Fibroblast of lung (primary cell): ENCODE measurements around the gene APC. TPM values are rescaled to one million over a fixed set of nuclear protein-coding genes. Genes with fewer than 3 reads are reported as not detected.

ENCODE experiments used
- DNase-seq, 2 donors: peaks; one replicate each; pipeline versions ENCODE4 v3.0.0 to v3.0.0-alpha.2; 2010; ENCODE audit warnings: low read depth in 2 of 2
- H2AFZ ChIP-seq: 2 replicates; pipeline ENCODE4 v1.5.1; 2012; ENCODE audit warnings: low read length, control low read depth, inconsistent platforms
- H3K27ac ChIP-seq: 2 replicates; pipeline ENCODE4 v1.5.1; 2011; ENCODE audit warnings: low read length, control low read depth; ENCODE audit not compliant: insufficient read depth
- H3K27me3 ChIP-seq: 2 replicates; pipeline ENCODE4 v1.5.1; 2011; ENCODE audit warnings: mild to moderate bottlenecking, low read length; ENCODE audit not compliant: control insufficient read depth, insufficient read depth
- H3K36me3 ChIP-seq: 2 replicates; pipeline ENCODE4 v1.5.1; 2011; ENCODE audit warnings: low read length; ENCODE audit not compliant: control insufficient read depth, insufficient read depth
- H3K4me1 ChIP-seq: 2 replicates; pipeline ENCODE4 v1.5.1; 2011; ENCODE audit warnings: low read length; ENCODE audit not compliant: control insufficient read depth, insufficient read depth; ENCODE audit errors: extremely low read depth
- H3K4me2 ChIP-seq: 2 replicates; pipeline ENCODE4 v1.5.1; 2011; ENCODE audit warnings: low read length, control low read depth; ENCODE audit not compliant: insufficient read depth; ENCODE audit errors: extremely low read depth
- H3K4me3 ChIP-seq, 4 experiments: fragments of 200-600 bp in 1 of 4; sonication (generic) in 1 of 4; replicated peaks in 1 of 4; 2 replicates each; pipeline ENCODE4 v1.5.1; 2011 to 2016; ENCODE audit warnings: low read length in 4 of 4, low read depth in 3 of 4, mild to moderate bottlenecking in 3 of 4, control low read depth in 2 of 4, inconsistent platforms in 1 of 4, mixed read lengths in 1 of 4; ENCODE audit not compliant: insufficient read depth in 1 of 4; ENCODE audit errors: control extremely low read depth in 1 of 4
- H3K79me2 ChIP-seq: 2 replicates; pipeline ENCODE4 v1.5.1; 2012; ENCODE audit warnings: mild to moderate bottlenecking, low read length, inconsistent platforms; ENCODE audit not compliant: control insufficient read depth, insufficient read depth
- H3K9ac ChIP-seq: 2 replicates; pipeline ENCODE4 v1.5.1; 2011; ENCODE audit warnings: mild to moderate bottlenecking, low read length, control low read depth; ENCODE audit not compliant: insufficient read depth
- H3K9me3 ChIP-seq: 2 replicates; pipeline ENCODE4 v1.5.1; 2012; ENCODE audit warnings: low read depth, low read length; ENCODE audit not compliant: control insufficient read depth, insufficient read depth
- H4K20me1 ChIP-seq: 2 replicates; pipeline ENCODE4 v1.5.1; 2011; ENCODE audit warnings: low read length; ENCODE audit not compliant: control insufficient read depth, insufficient read depth; ENCODE audit errors: extremely low read depth
- CTCF ChIP-seq, 2 donors: IDR thresholded peaks in 1 of 2; conservative IDR thresholded peaks in 1 of 2; 1 replicate in 1 of 2; 2 replicates in 1 of 2; pipeline ENCODE4 v1.5.1; 2011 to 2012; ENCODE audit warnings: low read length in 2 of 2, control low read depth in 1 of 2, inconsistent platforms in 1 of 2, low read depth in 1 of 2, mild to moderate bottlenecking in 1 of 2
- EZH2 ChIP-seq: IDR thresholded peaks from 2 replicates; pipeline ENCODE4 v1.5.1; 2012; ENCODE audit warnings: low read length, control low read depth, mild to moderate bottlenecking; ENCODE audit errors: missing control alignments
- polyA plus RNA-seq, 2 donors: library from polyadenylated mRNA; depleted of rRNA in 1 of 2; stranded (reverse) in 1 of 2; unstranded in 1 of 2; fragments of >200 nt; gene quantifications; 2 replicates each; pipeline ENCODE4 v1.2.1, GENCODE V29; 2011 to 2012; ENCODE audit warnings: missing spikeins in 1 of 2
- total RNA-seq: library from RNA; depleted of rRNA; stranded (reverse); fragments of >200 nt; gene quantifications from 2 replicates; pipeline ENCODE4 v1.2.1, GENCODE V29; 2014

The APC gene
- total and polyA plus RNA-seq, 2 donors (not counting 1 experiment from before 2014, with no cell fraction given) = 23.6 to 69.9 TPM

DNA sequence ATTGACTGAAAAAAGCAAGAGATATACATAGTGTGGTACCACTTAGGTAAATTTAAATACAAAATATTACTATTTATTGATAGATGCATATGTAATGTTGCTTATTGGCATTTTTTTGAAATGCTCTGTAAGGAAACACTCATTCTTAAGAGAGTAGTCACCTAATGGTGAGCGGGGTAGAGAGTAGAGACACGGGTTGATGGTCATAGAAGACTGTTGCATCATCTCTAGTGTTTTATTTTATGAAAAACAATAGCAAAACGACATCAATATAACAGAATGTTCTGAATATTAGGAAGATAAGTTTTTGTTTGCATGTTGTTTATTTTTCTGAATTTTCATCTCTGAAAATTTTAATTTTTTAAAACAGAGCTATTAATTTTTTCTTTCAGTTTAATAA is 127.4 kb downstream of the APC start:
- Histone ChIP-seq H4K20me1 (no peaks in the 10 kb centered on the region), H3K27ac (no peak overlapping the region), H3K4me1 (peaks cover 2% of the 10 kb centered on the region), H3K4me2 (no peak overlapping the region), H3K79me2 (peaks cover 34% of the 10 kb centered on the region), H2AFZ (no peak overlapping the region), H3K9me3 (no peaks in the 10 kb centered on the region), H3K27me3 (no peaks in the 10 kb centered on the region), H3K36me3 (peaks cover 11% of the 10 kb centered on the region), H3K4me3 (no peak overlapping the region), H3K9ac (no peak overlapping the region)
- no peak for DNase-seq
- TF ChIP-seq EZH2 (no peak), CTCF (conservative IDR thresholded peaks at IDR 0.05 in 1 of 2, IDR thresholded peaks at IDR 0.05 in 1 of 2; ENCODE audit: low read depth in 1 of 2, low read length in 2 of 2) (no peak)

DNA sequence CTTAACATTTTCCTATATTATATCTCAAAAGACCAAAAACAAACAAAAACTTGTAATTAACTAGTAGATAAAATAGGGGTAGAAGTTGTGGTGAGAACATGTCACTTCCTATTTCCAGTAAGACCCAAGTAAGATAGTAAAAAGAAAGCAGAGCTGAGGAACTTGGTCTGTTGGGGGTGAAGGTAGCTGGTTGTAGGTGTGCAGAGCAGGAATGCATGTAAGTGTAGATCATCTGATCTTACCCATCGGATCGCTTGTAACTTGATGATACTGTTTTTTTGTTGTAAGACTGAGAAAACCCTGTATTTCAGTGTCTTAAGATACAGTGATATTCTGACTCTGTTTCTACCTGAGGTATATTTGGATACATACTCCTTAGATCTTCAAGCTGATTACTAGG is 129.1 kb downstream of the APC start:
- TF ChIP-seq CTCF (conservative IDR thresholded peaks at IDR 0.05 in 1 of 2, IDR thresholded peaks at IDR 0.05 in 1 of 2; ENCODE audit: low read depth in 1 of 2, low read length in 2 of 2) (no peak), EZH2 (no peak)
- Histone ChIP-seq H3K36me3 (peaks cover 14% of the 10 kb centered on the region), H3K4me2 (no peak overlapping the region), H3K27ac (no peak overlapping the region), H3K9me3 (no peaks in the 10 kb centered on the region), H2AFZ (no peak overlapping the region), H4K20me1 (no peaks in the 10 kb centered on the region), H3K4me1 (no peaks in the 10 kb centered on the region), H3K4me3 (no peak overlapping the region), H3K27me3 (no peaks in the 10 kb centered on the region), H3K79me2 (peaks cover 28% of the 10 kb centered on the region), H3K9ac (no peak overlapping the region)
- no peak for DNase-seq

DNA sequence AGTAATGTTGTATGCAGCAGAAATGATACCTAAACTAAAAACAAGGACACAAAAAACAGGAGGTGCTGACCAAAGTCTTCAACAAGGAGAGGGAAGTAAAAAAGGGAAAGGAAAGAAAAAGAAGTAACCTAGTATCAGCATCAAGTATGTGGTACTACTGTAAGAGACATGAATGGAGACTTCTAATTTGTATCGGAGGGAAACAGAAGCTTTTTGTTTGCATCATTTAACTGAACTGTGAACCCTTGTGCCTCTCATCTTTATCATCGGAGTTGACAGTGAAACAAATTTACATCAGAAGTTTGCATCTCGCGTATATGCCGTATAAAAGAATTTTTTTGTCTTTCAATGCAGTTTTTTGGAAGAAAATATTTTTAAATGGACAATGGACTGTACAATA is 129.7 kb downstream of the APC start:
- H3K4me3 ChIP-seq = no peak overlapping the region
- H3K27ac ChIP-seq = no peak overlapping the region
- H3K36me3 ChIP-seq = peaks cover 14% of the 10 kb centered on the region
- no peak overlapping the region for H3K9ac ChIP-seq
- no peak overlapping the region for H3K4me2 ChIP-seq
- peaks cover 21% of the 10 kb centered on the region for H3K79me2 ChIP-seq
- no peak for DNase-seq
- H4K20me1 ChIP-seq = no peaks in the 10 kb centered on the region
- H3K27me3 ChIP-seq = no peaks in the 10 kb centered on the region
- no peaks in the 10 kb centered on the region for H3K4me1 ChIP-seq
- no peaks in the 10 kb centered on the region for H3K9me3 ChIP-seq
- TF ChIP-seq CTCF (conservative IDR thresholded peaks at IDR 0.05 in 1 of 2, IDR thresholded peaks at IDR 0.05 in 1 of 2; ENCODE audit: low read depth in 1 of 2, low read length in 2 of 2) (no peak), EZH2 (no peak)
- H2AFZ ChIP-seq = no peak overlapping the region
